ENCODE data around the gene KIF25. TPM values are rescaled to one million over a fixed set of nuclear protein-coding genes. Genes with fewer than 3 reads are reported as not detected.
A peak's percentile ranks its signal among the peaks of the same experiment; 100 is the strongest.

The KIF25 gene
- total and polyA plus RNA-seq, 8 donors = 0.23 to 0.35 (median 0.26) TPM; not detected in 4

GRCh38 chr6:168032005-168032760, 34.7 kb downstream of the KIF25 start:
- Histone ChIP-seq H3K36me3 (no peaks in the 10 kb centered on the region), H3K4me1 (no peaks in the 10 kb centered on the region), H3K4me3 (no peak overlapping the region), H3K27me3 (no peaks in the 10 kb centered on the region), H3K27ac (peak overlapping the region in 1 of 4 donors; percentile 37), H3K9me3 (no peaks in the 10 kb centered on the region)
- TF ChIP-seq CTCF (IDR thresholded peaks at IDR 0.05) = no peak
- ATAC-seq = no peak
- no peak for FAIRE-seq
- WGBS, 2 donors = 72 to 74% methylated on average over 12 of the region's 12 CpGs
- intact Hi-C loops (cut with DNase I) = no loop called here
- peak in 1 of 6 donors; percentile 7 for DNase-seq

- ATAC-seq = no peak
- Histone ChIP-seq H3K9me3 (no peaks in the 10 kb centered on the region), H3K36me3 (no peaks in the 10 kb centered on the region), H3K4me3 (no peak overlapping the region), H3K27ac (no peak overlapping the region), H3K27me3 (no peaks in the 10 kb centered on the region), H3K4me1 (no peaks in the 10 kb centered on the region)
- no peak for TF ChIP-seq CTCF (IDR thresholded peaks at IDR 0.05)
- peak in 1 of 6 donors; percentile 7 for DNase-seq
- FAIRE-seq = no peak
- intact Hi-C loops (cut with DNase I) = no loop called here
- WGBS, 2 donors = 88 to 91% methylated on average over 12 of the region's 12 CpGs
Observed at GRCh38 chr6:168033791-168034190, 36.3 kb downstream of the KIF25 start.

- Histone ChIP-seq H3K9me3 (peaks cover 0 to 3% (median 0%) of the 10 kb centered on the region in 4 donors), H3K27me3 (no peaks in the 10 kb centered on the region), H3K4me3 (no peak overlapping the region), H3K27ac (peak overlapping the region in 2 of 4 donors; percentile 24 to 37), H3K36me3 (no peaks in the 10 kb centered on the region), H3K4me1 (no peaks in the 10 kb centered on the region)
- no peak for TF ChIP-seq CTCF (IDR thresholded peaks at IDR 0.05)
- DNase-seq (peak in 1 of 6 donors; percentile 13), FAIRE-seq (no peak), ATAC-seq (no peak)
- intact Hi-C loops (cut with DNase I) = no loop called here
- 90 to 91% methylated on average over 18 of the region's 18 CpGs for WGBS, 2 donors
Observed at GRCh38 chr6:168034537-168034936, 37.1 kb downstream of the KIF25 start.

GRCh38 chr6:168035098-168035660, 37.7 kb downstream of the KIF25 start:
- no peaks in the 10 kb centered on the region for H3K27me3 ChIP-seq
- H3K27ac ChIP-seq = peak overlapping the region in 2 of 4 donors; percentile 42 to 76
- ATAC-seq = peak; percentile 45 to 80 (median 62)
- H3K4me3 ChIP-seq = peak overlapping the region in 2 of 4 donors; percentile 20 to 28
- TF ChIP-seq CTCF (IDR thresholded peaks at IDR 0.05) = no peak
- no peaks in the 10 kb centered on the region for H3K36me3 ChIP-seq
- no peak for FAIRE-seq
- H3K4me1 ChIP-seq = no peaks in the 10 kb centered on the region
- peaks cover 0 to 8% (median 0%) of the 10 kb centered on the region in 4 donors for H3K9me3 ChIP-seq
- peak in 4 of 6 donors; percentile 37 to 79 (median 52) for DNase-seq
- intact Hi-C loops (cut with DNase I) = no loop called here
- WGBS, 2 donors = 22 to 62% methylated on average over 38 to 45 of the region's 45 CpGs

Data from pancreas (tissue), 10 donors.